ENCODE results near the gene ZNF490. TPM values are rescaled to one million over a fixed set of nuclear protein-coding genes. Genes with fewer than 3 reads are reported as not detected.

The ZNF490 gene
- polyA plus RNA-seq, 2 of the 4 experiments (the other 2 are of a cell fraction): 0.57 to 2.4 TPM

GRCh38 chr19:12647490-12648071, 37.0 kb upstream of the ZNF490 start:
- no peak overlapping the region for H3K4me3 ChIP-seq
- TF ChIP-seq ZC3H11A (IDR thresholded peaks at IDR 0.05) (no peak), RARB (CRISPR knock-in tag; IDR thresholded peaks at IDR 0.05) (no peak), EHMT2 (IDR thresholded peaks at IDR 0.05; ENCODE audit: low read depth) (no peak), SREBF2 (IDR thresholded peaks at IDR 0.05) (no peak), ZFP36 (IDR thresholded peaks at IDR 0.05; ENCODE audit: borderline replicate concordance, partially characterized antibody) (no peak), HES2 (IDR thresholded peaks at IDR 0.05) (no peak), ZNF302 (CRISPR knock-in tag; IDR thresholded peaks at IDR 0.05) (no peak), USF2 (IDR thresholded peaks at IDR 0.05) (no peak), BCL3 (IDR thresholded peaks at IDR 0.05) (no peak), REST (IDR thresholded peaks at IDR 0.05) (no peak), ESRRA (IDR thresholded peaks at IDR 0.05; ENCODE audit: borderline replicate concordance, low read length) (no peak), CBX8 (IDR thresholded peaks at IDR 0.05) (no peak), FOSB (CRISPR knock-in tag; IDR thresholded peaks at IDR 0.05) (no peak), NPAS2 (CRISPR knock-in tag; IDR thresholded peaks at IDR 0.05; ENCODE audit: borderline replicate concordance) (no peak), ELK1 (IDR thresholded peaks at IDR 0.05; ENCODE audit: low read depth, low read length) (no peak)
- H3K9me3 ChIP-seq: peaks cover 5% of the 10 kb centered on the region; the same call in 1 of the 3 replicates
- WGBS (ENCODE audit: missing lambda C conversion rate): 29% methylated on average over 12 of the region's 31 CpGs
- no peak for FAIRE-seq
- no peak for DNase-seq (ENCODE audit: low read depth in 1 of 2, low spot score in 1 of 2)
- H3K27ac ChIP-seq: no peak overlapping the region
- H3K4me1 ChIP-seq: no peaks in the 10 kb centered on the region
- ChIA-PET POLR2A (no interaction called here), CTCF (no interaction called here)
- H3K4me2 ChIP-seq: no peak overlapping the region
- peak; percentile 26 to 62; a peak in 3 of 6 replicates for ATAC-seq

- WGBS (ENCODE audit: missing lambda C conversion rate): 74% methylated on average over 8 of the region's 8 CpGs
- TF ChIP-seq RAD21 (conservative IDR thresholded peaks at IDR 0.05 in 1 of 2, IDR thresholded peaks at IDR 0.05 in 1 of 2): no peak
- no peak for TF ChIP-seq CEBPB (IDR thresholded peaks at IDR 0.05)
- TF ChIP-seq HDAC2 (IDR thresholded peaks at IDR 0.05): no peak
- TF ChIP-seq NFE2L2 (conservative IDR thresholded peaks at IDR 0.05; ENCODE audit: low read length): no peak
- no peak for TF ChIP-seq FOSB (CRISPR knock-in tag; IDR thresholded peaks at IDR 0.05)
- TF ChIP-seq JUN (IDR thresholded peaks at IDR 0.05): no peak
- TF ChIP-seq SMC3 (IDR thresholded peaks at IDR 0.05): no peak
- no peak for TF ChIP-seq TFCP2L1 (CRISPR knock-in tag; IDR thresholded peaks at IDR 0.05)
- TF ChIP-seq RNF2 (IDR thresholded peaks at IDR 0.05; ENCODE audit: borderline replicate concordance, low read depth): no peak
- TF ChIP-seq USF2 (IDR thresholded peaks at IDR 0.05): no peak
- no peak for TF ChIP-seq CBX8 (IDR thresholded peaks at IDR 0.05)
- no peak for TF ChIP-seq CTCF (IDR thresholded peaks at IDR 0.05)
- no peak for TF ChIP-seq HMGXB4 (CRISPR knock-in tag; IDR thresholded peaks at IDR 0.05; ENCODE audit: borderline replicate concordance)
Observed at GRCh38 chr19:12647047-12647446, 36.4 kb upstream of the ZNF490 start.

More at GRCh38 chr19:12647047-12647446, 36.4 kb upstream of the ZNF490 start:
- ChIA-PET POLR2A (no interaction called here), CTCF (no interaction called here)
- Histone ChIP-seq H3K4me1 (no peaks in the 10 kb centered on the region), H3K9me3 (peaks cover 5% of the 10 kb centered on the region; the same call in 1 of the 3 replicates), H3K4me2 (no peak overlapping the region), H3K27ac (no peak overlapping the region), H3K4me3 (no peak overlapping the region)
- ATAC-seq (no peak), FAIRE-seq (no peak), DNase-seq (ENCODE audit: low read depth in 1 of 2, low spot score in 1 of 2) (no peak)
